DOHH2 (cell line): ENCODE results near the gene DIP2C.

ENCODE experiments used
- H3F3A ChIP-seq: fragments of 200-600 bp; sonication (generic), shearing (Covaris generic); 2 replicates; pipeline ENCODE4 v1.6.0; 2016; ENCODE audit warnings: antibody characterized with exemption, mild to moderate bottlenecking; ENCODE audit not compliant: control insufficient read depth, insufficient read depth
- H3K27ac ChIP-seq: fragments of 200-600 bp; sonication (generic); 2 replicates; pipeline ENCODE4 v1.5.1; 2014; ENCODE audit warnings: low read depth, mild to moderate bottlenecking, low read length, moderate library complexity
- H3K27me3 ChIP-seq: fragments of 200-600 bp; sonication (generic); 2 replicates; pipeline ENCODE4 v1.6.1; 2014; ENCODE audit warnings: mild to moderate bottlenecking, low read length, mixed read lengths; ENCODE audit not compliant: control insufficient read depth
- H3K36me3 ChIP-seq: fragments of 200-600 bp; sonication (generic); 2 replicates; pipeline ENCODE4 v1.6.1; 2014; ENCODE audit warnings: mild to moderate bottlenecking, low read length, moderate library complexity, mixed read lengths; ENCODE audit not compliant: control insufficient read depth
- H3K4me1 ChIP-seq: fragments of 200-600 bp; sonication (generic); 2 replicates; pipeline ENCODE4 v1.6.1; 2014; ENCODE audit warnings: mild to moderate bottlenecking, low read length, mixed read lengths; ENCODE audit not compliant: control insufficient read depth
- H3K4me2 ChIP-seq: fragments of 200-600 bp; sonication (generic); 2 replicates; pipeline ENCODE4 v1.6.0; 2014; ENCODE audit warnings: mild to moderate bottlenecking, low read length, moderate library complexity
- H3K4me3 ChIP-seq: fragments of 200-600 bp; sonication (generic); 2 replicates; pipeline ENCODE4 v1.5.1; 2014; ENCODE audit warnings: mild to moderate bottlenecking, low read length, mixed read lengths
- H3K79me2 ChIP-seq: fragments of 200-600 bp; sonication (generic); 2 replicates; pipeline ENCODE4 v1.6.1; 2014; ENCODE audit warnings: mild to moderate bottlenecking, low read length, mixed read lengths; ENCODE audit not compliant: control insufficient read depth
- H3K9me2 ChIP-seq: fragments of 200-600 bp; sonication (generic); replicated peaks from 2 replicates; pipeline ENCODE4 v1.6.1; 2014; ENCODE audit warnings: mild to moderate bottlenecking, low read length, mixed read lengths; ENCODE audit not compliant: control insufficient read depth
- H3K9me3 ChIP-seq: fragments of 200-600 bp; sonication (generic); 2 replicates; pipeline ENCODE4 v1.6.1; 2014; ENCODE audit warnings: antibody characterized with exemption, low read length, mixed read lengths; ENCODE audit not compliant: control insufficient read depth, insufficient read depth
- H4K20me1 ChIP-seq: fragments of 200-600 bp; sonication (generic); 2 replicates; pipeline ENCODE4 v1.6.0; 2014; ENCODE audit warnings: low read depth, mild to moderate bottlenecking, antibody characterized with exemption, low read length, moderate library complexity; ENCODE audit not compliant: control insufficient read depth, insufficient read depth
- CTCF ChIP-seq: fragments of 200-600 bp; sonication (generic); IDR thresholded peaks from one replicate; pipeline ENCODE4 v1.5.1; 2014; ENCODE audit warnings: antibody characterized with exemption, mild to moderate bottlenecking, low read depth, low read length; ENCODE audit not compliant: poor library complexity, severe bottlenecking
- EZH2phosphoT487 ChIP-seq: fragments of 200-600 bp; sonication (generic); IDR thresholded peaks from 2 replicates; pipeline ENCODE4 v1.6.1; 2017; ENCODE audit warnings: borderline replicate concordance, mild to moderate bottlenecking, antibody characterized with exemption, low read length, moderate library complexity, mixed read lengths

DIP2C gene

GRCh38 chr10:359762-360161 is 329.7 kb downstream of the DIP2C start:
- Histone ChIP-seq H3K4me3 (no peak overlapping the region), H3K36me3 (peaks cover 65% of the 10 kb centered on the region), H3K9me2 (no peaks in the 10 kb centered on the region), H3K4me1 (peaks cover 21% of the 10 kb centered on the region), H3K27ac (no peak overlapping the region), H3K4me2 (no peak overlapping the region), H4K20me1 (no peaks in the 10 kb centered on the region), H3K9me3 (no peaks in the 10 kb centered on the region), H3K79me2 (no peaks in the 10 kb centered on the region), H3F3A (no peaks in the 10 kb centered on the region), H3K27me3 (no peaks in the 10 kb centered on the region)
- TF ChIP-seq EZH2phosphoT487 (no peak), CTCF (no peak)

GRCh38 chr10:359093-359492 is 330.4 kb downstream of the DIP2C start:
- no peak overlapping the region for H3K4me3 ChIP-seq
- peaks cover 15% of the 10 kb centered on the region for H3K4me1 ChIP-seq
- no peaks in the 10 kb centered on the region for H3K9me2 ChIP-seq
- H3K9me3 ChIP-seq, result no peaks in the 10 kb centered on the region
- no peak for TF ChIP-seq EZH2phosphoT487
- no peaks in the 10 kb centered on the region for H3F3A ChIP-seq
- no peak overlapping the region for H3K27ac ChIP-seq
- H3K27me3 ChIP-seq, result no peaks in the 10 kb centered on the region
- no peaks in the 10 kb centered on the region for H4K20me1 ChIP-seq
- H3K4me2 ChIP-seq, result no peak overlapping the region
- no peaks in the 10 kb centered on the region for H3K79me2 ChIP-seq
- H3K36me3 ChIP-seq, result peaks cover 65% of the 10 kb centered on the region

- Histone ChIP-seq H3K27me3 (no peaks in the 10 kb centered on the region), H3K36me3 (peaks cover 55% of the 10 kb centered on the region), H3K4me3 (no peak overlapping the region), H4K20me1 (no peaks in the 10 kb centered on the region), H3K79me2 (no peaks in the 10 kb centered on the region), H3F3A (no peaks in the 10 kb centered on the region), H3K27ac (no peak overlapping the region), H3K4me1 (peaks cover 3% of the 10 kb centered on the region), H3K9me2 (no peaks in the 10 kb centered on the region), H3K9me3 (no peaks in the 10 kb centered on the region), H3K4me2 (no peak overlapping the region)
- TF ChIP-seq EZH2phosphoT487 (no peak), CTCF (no peak)
These were observed 332.1 kb downstream of the DIP2C start for GRCh38 chr10:357201-357950.

GRCh38 chr10:356452-356851 is 333.0 kb downstream of the DIP2C start:
- Histone ChIP-seq H3K4me1 (no peaks in the 10 kb centered on the region), H3K9me3 (no peaks in the 10 kb centered on the region), H3F3A (no peaks in the 10 kb centered on the region), H3K27me3 (no peaks in the 10 kb centered on the region), H3K79me2 (no peaks in the 10 kb centered on the region), H3K9me2 (no peaks in the 10 kb centered on the region), H3K4me3 (no peak overlapping the region), H4K20me1 (no peaks in the 10 kb centered on the region), H3K36me3 (peaks cover 47% of the 10 kb centered on the region), H3K4me2 (no peak overlapping the region), H3K27ac (no peak overlapping the region)
- no peak for TF ChIP-seq EZH2phosphoT487
- TF ChIP-seq CTCF, result no peak
